ENCODE measurements around the gene SSTR3. TPM values are rescaled to one million over a fixed set of nuclear protein-coding genes. Genes with fewer than 3 reads are reported as not detected.

Gene SSTR3
- not detected in 2 replicates for total RNA-seq
- polyA plus RNA-seq: not detected in 2 replicates
- polyA plus RNA-seq (2012): not detected in 2 replicates
- polyA minus RNA-seq (ENCODE audit: low replicate concordance): not detected in 2 replicates

DNA sequence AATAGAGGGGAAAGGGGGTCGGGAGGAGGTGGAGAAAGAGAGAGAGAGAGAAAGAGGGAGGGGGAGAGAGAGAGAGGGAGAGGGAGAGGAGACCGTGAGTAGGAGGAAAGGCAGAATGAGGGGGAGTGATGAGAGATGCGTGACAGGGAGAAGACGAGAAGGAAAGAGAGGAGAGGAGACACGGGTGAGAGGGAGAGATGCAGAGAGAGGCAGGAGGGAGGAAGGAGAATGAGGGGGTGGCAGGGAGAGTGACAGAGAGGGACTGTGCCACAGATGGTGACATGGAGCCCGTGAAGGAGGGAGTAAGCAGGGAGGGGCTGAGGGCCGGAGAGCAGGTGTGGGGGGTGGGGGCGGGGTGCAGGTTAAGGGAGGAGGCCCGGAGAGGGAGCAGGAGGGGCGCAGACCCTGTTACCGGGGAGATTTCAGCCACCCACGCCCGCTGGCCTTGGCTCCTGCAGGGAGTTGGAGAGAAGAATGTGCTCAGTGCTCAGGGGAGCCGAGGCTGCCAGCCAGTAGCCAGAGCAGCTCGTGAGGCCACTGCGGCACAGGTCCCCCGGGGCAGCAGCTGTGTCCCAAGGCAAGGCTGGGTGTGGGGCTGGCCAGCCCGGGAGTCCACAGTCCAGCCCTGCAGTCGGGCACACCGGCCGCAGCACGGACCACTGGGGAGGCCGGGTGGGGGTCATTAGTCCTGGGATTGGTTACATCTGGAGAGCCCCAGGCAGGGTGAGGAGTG lies at the start of gene SSTR3:
Gene SSTR3 (minus strand): TSS at position 304 of the 733 bp plus-strand sequence. CDS start 4,674 bp downstream, outside the sequence.
- no peaks in the 10 kb centered on the region for H3K79me2 ChIP-seq (ENCODE audit: control insufficient read depth, insufficient read depth, low read length)
- H3K4me3 ChIP-seq (replicated peaks in 1 of 4; ENCODE audit: control extremely low read depth in 1 of 4, insufficient read depth in 1 of 4, low read depth in 3 of 4, low read length in 4 of 4): no peak within 1 kb of the TSS
- no peak within 1 kb of the TSS for H3K27ac ChIP-seq (ENCODE audit: insufficient read depth, low read length)
- no peaks in the 10 kb centered on the region for H3K36me3 ChIP-seq (ENCODE audit: control insufficient read depth, insufficient read depth, low read length)
- no peaks in the 10 kb centered on the region for H3K9me3 ChIP-seq (ENCODE audit: control insufficient read depth, insufficient read depth, low read depth, low read length)
- no peak within 1 kb of the TSS for H3K9ac ChIP-seq (ENCODE audit: insufficient read depth, low read length)
- TF ChIP-seq EZH2 (IDR thresholded peaks at IDR 0.05; ENCODE audit: low read length, missing control alignments): peak; percentile 22
- TF ChIP-seq, protein P1, sequence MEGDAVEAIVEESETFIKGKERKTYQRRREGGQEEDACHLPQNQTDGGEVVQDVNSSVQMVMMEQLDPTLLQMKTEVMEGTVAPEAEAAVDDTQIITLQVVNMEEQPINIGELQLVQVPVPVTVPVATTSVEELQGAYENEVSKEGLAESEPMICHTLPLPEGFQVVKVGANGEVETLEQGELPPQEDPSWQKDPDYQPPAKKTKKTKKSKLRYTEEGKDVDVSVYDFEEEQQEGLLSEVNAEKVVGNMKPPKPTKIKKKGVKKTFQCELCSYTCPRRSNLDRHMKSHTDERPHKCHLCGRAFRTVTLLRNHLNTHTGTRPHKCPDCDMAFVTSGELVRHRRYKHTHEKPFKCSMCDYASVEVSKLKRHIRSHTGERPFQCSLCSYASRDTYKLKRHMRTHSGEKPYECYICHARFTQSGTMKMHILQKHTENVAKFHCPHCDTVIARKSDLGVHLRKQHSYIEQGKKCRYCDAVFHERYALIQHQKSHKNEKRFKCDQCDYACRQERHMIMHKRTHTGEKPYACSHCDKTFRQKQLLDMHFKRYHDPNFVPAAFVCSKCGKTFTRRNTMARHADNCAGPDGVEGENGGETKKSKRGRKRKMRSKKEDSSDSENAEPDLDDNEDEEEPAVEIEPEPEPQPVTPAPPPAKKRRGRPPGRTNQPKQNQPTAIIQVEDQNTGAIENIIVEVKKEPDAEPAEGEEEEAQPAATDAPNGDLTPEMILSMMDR (conservative IDR thresholded peaks at IDR 0.05 in 1 of 2, IDR thresholded peaks at IDR 0.05 in 1 of 2; ENCODE audit: low read depth in 1 of 2, low read length in 2 of 2): no peak
- H3K27me3 ChIP-seq (ENCODE audit: control insufficient read depth, insufficient read depth, low read length): peaks cover 27% of the 10 kb centered on the region
- DNase-seq (ENCODE audit: low read depth in 2 of 2): peak in 1 of 2 donors; percentile 25
- peaks cover 2% of the 10 kb centered on the region for H3K4me1 ChIP-seq (ENCODE audit: control insufficient read depth, extremely low read depth, insufficient read depth, low read length)
- no peak within 1 kb of the TSS for H3K4me2 ChIP-seq (ENCODE audit: extremely low read depth, insufficient read depth, low read length)
- H2AFZ ChIP-seq (ENCODE audit: low read length): no peak within 1 kb of the TSS
- H4K20me1 ChIP-seq (ENCODE audit: control insufficient read depth, extremely low read depth, insufficient read depth, low read length): no peaks in the 10 kb centered on the region

DNA sequence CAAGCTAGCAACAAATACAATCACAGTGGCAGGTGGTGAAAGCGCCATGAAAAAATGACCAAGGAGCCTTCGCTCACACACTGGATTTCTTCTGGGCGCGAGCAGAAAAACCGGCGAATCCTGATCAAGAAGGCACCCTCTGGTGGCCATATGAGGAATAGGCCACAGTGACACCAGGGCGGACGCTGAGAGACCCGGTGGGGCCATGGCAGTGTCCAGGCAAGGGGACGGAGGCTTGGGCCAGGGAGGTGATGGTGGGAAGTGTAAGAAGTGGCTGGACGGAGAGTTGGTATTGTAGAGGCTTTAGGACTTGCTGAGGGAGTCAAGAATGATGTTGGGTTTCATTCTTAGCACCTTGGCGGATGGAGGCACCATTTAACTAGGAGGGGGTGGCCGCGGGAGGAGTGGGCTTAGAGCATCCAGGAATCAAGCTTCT lies 48.6 kb upstream of the SSTR3 start:
- H3K79me2 ChIP-seq (ENCODE audit: control insufficient read depth, insufficient read depth, low read length): no peaks in the 10 kb centered on the region
- H3K36me3 ChIP-seq (ENCODE audit: control insufficient read depth, insufficient read depth, low read length): no peaks in the 10 kb centered on the region
- TF ChIP-seq EZH2 (IDR thresholded peaks at IDR 0.05; ENCODE audit: low read length, missing control alignments): no peak
- TF ChIP-seq, protein P1 (conservative IDR thresholded peaks at IDR 0.05 in 1 of 2, IDR thresholded peaks at IDR 0.05 in 1 of 2; ENCODE audit: low read depth in 1 of 2, low read length in 2 of 2): peak; percentile 89 to 95
- H3K4me2 ChIP-seq (ENCODE audit: extremely low read depth, insufficient read depth, low read length): no peak overlapping the region
- no peak overlapping the region for H2AFZ ChIP-seq (ENCODE audit: low read length)
- H3K4me3 ChIP-seq (replicated peaks in 1 of 4; ENCODE audit: control extremely low read depth in 1 of 4, insufficient read depth in 1 of 4, low read depth in 3 of 4, low read length in 4 of 4): no peak overlapping the region
- H3K4me1 ChIP-seq (ENCODE audit: control insufficient read depth, extremely low read depth, insufficient read depth, low read length): no peaks in the 10 kb centered on the region
- H3K27me3 ChIP-seq (ENCODE audit: control insufficient read depth, insufficient read depth, low read length): peaks cover 35% of the 10 kb centered on the region
- no peaks in the 10 kb centered on the region for H4K20me1 ChIP-seq (ENCODE audit: control insufficient read depth, extremely low read depth, insufficient read depth, low read length)
- peaks cover 2% of the 10 kb centered on the region for H3K9me3 ChIP-seq (ENCODE audit: control insufficient read depth, insufficient read depth, low read depth, low read length)
- H3K9ac ChIP-seq (ENCODE audit: insufficient read depth, low read length): no peak overlapping the region
- no peak overlapping the region for H3K27ac ChIP-seq (ENCODE audit: insufficient read depth, low read length)
- peak; percentile 40 to 56 for DNase-seq (ENCODE audit: low read depth in 2 of 2)

GRCh38 chr22:37260155-37260795 lies 48.0 kb upstream of the SSTR3 start:
- Histone ChIP-seq H3K4me2 (ENCODE audit: extremely low read depth, insufficient read depth, low read length) (no peak overlapping the region), H4K20me1 (ENCODE audit: control insufficient read depth, extremely low read depth, insufficient read depth, low read length) (no peaks in the 10 kb centered on the region), H3K79me2 (ENCODE audit: control insufficient read depth, insufficient read depth, low read length) (no peaks in the 10 kb centered on the region), H3K4me3 (replicated peaks in 1 of 4; ENCODE audit: control extremely low read depth in 1 of 4, insufficient read depth in 1 of 4, low read depth in 3 of 4, low read length in 4 of 4) (no peak overlapping the region), H2AFZ (ENCODE audit: low read length) (no peak overlapping the region), H3K4me1 (ENCODE audit: control insufficient read depth, extremely low read depth, insufficient read depth, low read length) (no peaks in the 10 kb centered on the region), H3K9me3 (ENCODE audit: control insufficient read depth, insufficient read depth, low read depth, low read length) (peaks cover 2% of the 10 kb centered on the region), H3K27ac (ENCODE audit: insufficient read depth, low read length) (no peak overlapping the region), H3K36me3 (ENCODE audit: control insufficient read depth, insufficient read depth, low read length) (no peaks in the 10 kb centered on the region), H3K27me3 (ENCODE audit: control insufficient read depth, insufficient read depth, low read length) (peaks cover 35% of the 10 kb centered on the region), H3K9ac (ENCODE audit: insufficient read depth, low read length) (no peak overlapping the region)
- no peak for DNase-seq (ENCODE audit: low read depth in 2 of 2)
- TF ChIP-seq, protein P1 (conservative IDR thresholded peaks at IDR 0.05 in 1 of 2, IDR thresholded peaks at IDR 0.05 in 1 of 2; ENCODE audit: low read depth in 1 of 2, low read length in 2 of 2): no peak
- TF ChIP-seq EZH2 (IDR thresholded peaks at IDR 0.05; ENCODE audit: low read length, missing control alignments): no peak
